ENCODE measurements around the gene ANKRD12.

DNA sequence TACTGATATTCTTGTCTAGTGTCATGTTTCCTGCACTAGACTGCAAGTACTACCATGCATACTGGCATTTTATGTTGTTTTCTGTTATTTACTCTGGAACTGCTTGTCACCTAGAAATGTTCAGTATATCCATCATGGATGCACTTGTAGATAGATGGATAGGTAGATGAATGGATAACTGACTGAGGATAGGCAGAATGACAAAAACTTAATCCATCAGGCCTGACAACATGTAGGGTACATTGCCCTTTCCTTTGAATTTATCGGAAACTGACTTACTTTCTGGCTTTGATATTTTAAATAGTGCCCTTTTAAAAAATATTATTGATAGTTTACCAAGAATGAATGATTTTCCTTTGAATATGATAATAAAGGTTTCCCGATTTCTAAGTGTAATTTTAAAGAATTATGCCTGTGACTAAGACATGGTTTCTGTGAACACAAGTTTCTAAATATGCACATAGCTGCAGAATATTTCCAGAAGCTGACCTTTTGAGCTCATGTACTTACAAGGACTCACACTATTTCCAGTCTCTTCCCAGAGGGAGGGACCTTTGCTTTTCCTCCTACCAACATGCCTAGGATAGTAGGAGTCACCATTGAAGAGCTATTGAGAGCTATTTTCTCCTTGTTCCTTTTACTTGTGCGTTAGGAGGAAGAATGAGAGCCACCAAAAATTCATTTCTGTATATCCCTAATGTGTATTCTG is 81.3 kb downstream of the ANKRD12 start:
- TF ChIP-seq, protein P1, sequence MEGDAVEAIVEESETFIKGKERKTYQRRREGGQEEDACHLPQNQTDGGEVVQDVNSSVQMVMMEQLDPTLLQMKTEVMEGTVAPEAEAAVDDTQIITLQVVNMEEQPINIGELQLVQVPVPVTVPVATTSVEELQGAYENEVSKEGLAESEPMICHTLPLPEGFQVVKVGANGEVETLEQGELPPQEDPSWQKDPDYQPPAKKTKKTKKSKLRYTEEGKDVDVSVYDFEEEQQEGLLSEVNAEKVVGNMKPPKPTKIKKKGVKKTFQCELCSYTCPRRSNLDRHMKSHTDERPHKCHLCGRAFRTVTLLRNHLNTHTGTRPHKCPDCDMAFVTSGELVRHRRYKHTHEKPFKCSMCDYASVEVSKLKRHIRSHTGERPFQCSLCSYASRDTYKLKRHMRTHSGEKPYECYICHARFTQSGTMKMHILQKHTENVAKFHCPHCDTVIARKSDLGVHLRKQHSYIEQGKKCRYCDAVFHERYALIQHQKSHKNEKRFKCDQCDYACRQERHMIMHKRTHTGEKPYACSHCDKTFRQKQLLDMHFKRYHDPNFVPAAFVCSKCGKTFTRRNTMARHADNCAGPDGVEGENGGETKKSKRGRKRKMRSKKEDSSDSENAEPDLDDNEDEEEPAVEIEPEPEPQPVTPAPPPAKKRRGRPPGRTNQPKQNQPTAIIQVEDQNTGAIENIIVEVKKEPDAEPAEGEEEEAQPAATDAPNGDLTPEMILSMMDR (IDR thresholded peaks at IDR 0.05; ENCODE audit: low read depth, low read length, poor library complexity, severe bottlenecking): no peak
- no peak for TF ChIP-seq EZH2phosphoT487 (IDR thresholded peaks at IDR 0.05; ENCODE audit: borderline replicate concordance, low read length)

All from DOHH2 (cell line).